Esophagus muscularis mucosa (tissue), 4 donors: Measurements from ENCODE around the gene AP1G1.

ENCODE experiments used
- CTCF ChIP-seq, 3 experiments: fragments of 200-600 bp in 2 of 3; fragments of 450-650 bp in 1 of 3; sonication (generic) in 2 of 3; IDR thresholded peaks; one replicate each; pipeline ENCODE4 v1.5.1; 2017 to 2019; ENCODE audit warnings: antibody characterized with exemption in 3 of 3, mild to moderate bottlenecking in 2 of 3, moderate library complexity in 1 of 3
- EP300 ChIP-seq: sonication (generic); formaldehyde crosslinking; IDR thresholded peaks from one replicate; pipeline ENCODE4 v1.6.1; 2017; ENCODE audit warnings: antibody characterized with exemption
- POLR2A ChIP-seq: fragments of 450-650 bp; IDR thresholded peaks from one replicate; pipeline ENCODE4 v1.6.1; 2017; ENCODE audit warnings: antibody characterized with exemption, moderate library complexity, mild to moderate bottlenecking, low read depth
- POLR2AphosphoS5 ChIP-seq, 2 donors: sonication (generic); formaldehyde crosslinking; IDR thresholded peaks; one replicate each; pipeline ENCODE4 v1.6.1; 2017; ENCODE audit warnings: antibody characterized with exemption in 2 of 2

- TF ChIP-seq POLR2A = no peak
- no peak for TF ChIP-seq POLR2AphosphoS5 (IDR thresholded peaks at IDR 0.05)
- no peak for TF ChIP-seq CTCF (IDR thresholded peaks at IDR 0.05)
- no peak for TF ChIP-seq EP300
Observed at GRCh38 chr16:71830359-71830758, 21.7 kb upstream of the AP1G1 start.
